ENCODE data around the gene ELK1. TPM values are rescaled to one million over a fixed set of nuclear protein-coding genes. Genes with fewer than 3 reads are reported as not detected.
"Not testable (repeated sequence)": the region's sequence is repeated elsewhere in the genome, so short reads cannot be mapped to it uniquely, and the experiment has no call there.

ELK1 gene
- total RNA-seq, 1 experiment from 2014 or later, result 36.4 TPM

- DNase-seq (ENCODE audit: extremely low read depth, low read depth), result no peak
These were observed 35.7 kb downstream of the ELK1 start for GRCh38 chrX:47614618-47615017.

GRCh38 chrX:47613082-47613481, 37.3 kb downstream of the ELK1 start:
- no peak for DNase-seq (ENCODE audit: extremely low read depth, low read depth)

GRCh38 chrX:47612418-47612817, 37.9 kb downstream of the ELK1 start:
- DNase-seq (ENCODE audit: extremely low read depth, low read depth), result no peak

- no peak for DNase-seq (ENCODE audit: extremely low read depth, low read depth)
These were observed 38.4 kb downstream of the ELK1 start for GRCh38 chrX:47611926-47612325.

- DNase-seq (ENCODE audit: extremely low read depth, low read depth), result no peak
These were observed 38.9 kb downstream of the ELK1 start for GRCh38 chrX:47611489-47611888.

GRCh38 chrX:47610511-47610910, 39.9 kb downstream of the ELK1 start:
- DNase-seq (ENCODE audit: extremely low read depth, low read depth), result no peak

- no peak for DNase-seq (ENCODE audit: extremely low read depth, low read depth)
These were observed 42.1 kb downstream of the ELK1 start for GRCh38 chrX:47608130-47608810.

GRCh38 chrX:47607091-47607490, 43.3 kb downstream of the ELK1 start:
- DNase-seq (ENCODE audit: extremely low read depth, low read depth), result no peak

GRCh38 chrX:47605024-47605423, 45.3 kb downstream of the ELK1 start:
- no peak for DNase-seq (ENCODE audit: extremely low read depth, low read depth)

- not testable (repeated sequence) for DNase-seq (ENCODE audit: extremely low read depth, low read depth)
These were observed 47.2 kb downstream of the ELK1 start for GRCh38 chrX:47603125-47603524.

- no peak for DNase-seq (ENCODE audit: extremely low read depth, low read depth)
These were observed 53.1 kb downstream of the ELK1 start for GRCh38 chrX:47597222-47597621.

GRCh38 chrX:47596256-47596655, 54.1 kb downstream of the ELK1 start:
- no peak for DNase-seq (ENCODE audit: extremely low read depth, low read depth)

GRCh38 chrX:47595716-47596251, 54.6 kb downstream of the ELK1 start:
- DNase-seq (ENCODE audit: extremely low read depth, low read depth), result no peak

GRCh38 chrX:47593522-47593921, 56.8 kb downstream of the ELK1 start:
- no peak for DNase-seq (ENCODE audit: extremely low read depth, low read depth)

GRCh38 chrX:47590984-47591383, 59.4 kb downstream of the ELK1 start:
- DNase-seq (ENCODE audit: extremely low read depth, low read depth), result no peak

- DNase-seq (ENCODE audit: extremely low read depth, low read depth), result no peak
These were observed 62.2 kb downstream of the ELK1 start for GRCh38 chrX:47587906-47588735.

- no peak for DNase-seq (ENCODE audit: extremely low read depth, low read depth)
These were observed 63.1 kb downstream of the ELK1 start for GRCh38 chrX:47587091-47587891.

GRCh38 chrX:47586043-47586787, 64.1 kb downstream of the ELK1 start:
- no peak for DNase-seq (ENCODE audit: extremely low read depth, low read depth)

Data from NCI-H460 (cell line).